SKM-1 (cell line): Measurements from ENCODE around the gene MTLN.
"Not testable (repeated sequence)": the region's sequence is repeated elsewhere in the genome, so short reads cannot be mapped to it uniquely, and the experiment has no call there.

Experiments
- DNase-seq: peaks from one replicate; lab custom pipeline; 2025; ENCODE audit not compliant: unreplicated experiment; lab: John Stamatoyannopoulos, UW

Gene MTLN

DNA sequence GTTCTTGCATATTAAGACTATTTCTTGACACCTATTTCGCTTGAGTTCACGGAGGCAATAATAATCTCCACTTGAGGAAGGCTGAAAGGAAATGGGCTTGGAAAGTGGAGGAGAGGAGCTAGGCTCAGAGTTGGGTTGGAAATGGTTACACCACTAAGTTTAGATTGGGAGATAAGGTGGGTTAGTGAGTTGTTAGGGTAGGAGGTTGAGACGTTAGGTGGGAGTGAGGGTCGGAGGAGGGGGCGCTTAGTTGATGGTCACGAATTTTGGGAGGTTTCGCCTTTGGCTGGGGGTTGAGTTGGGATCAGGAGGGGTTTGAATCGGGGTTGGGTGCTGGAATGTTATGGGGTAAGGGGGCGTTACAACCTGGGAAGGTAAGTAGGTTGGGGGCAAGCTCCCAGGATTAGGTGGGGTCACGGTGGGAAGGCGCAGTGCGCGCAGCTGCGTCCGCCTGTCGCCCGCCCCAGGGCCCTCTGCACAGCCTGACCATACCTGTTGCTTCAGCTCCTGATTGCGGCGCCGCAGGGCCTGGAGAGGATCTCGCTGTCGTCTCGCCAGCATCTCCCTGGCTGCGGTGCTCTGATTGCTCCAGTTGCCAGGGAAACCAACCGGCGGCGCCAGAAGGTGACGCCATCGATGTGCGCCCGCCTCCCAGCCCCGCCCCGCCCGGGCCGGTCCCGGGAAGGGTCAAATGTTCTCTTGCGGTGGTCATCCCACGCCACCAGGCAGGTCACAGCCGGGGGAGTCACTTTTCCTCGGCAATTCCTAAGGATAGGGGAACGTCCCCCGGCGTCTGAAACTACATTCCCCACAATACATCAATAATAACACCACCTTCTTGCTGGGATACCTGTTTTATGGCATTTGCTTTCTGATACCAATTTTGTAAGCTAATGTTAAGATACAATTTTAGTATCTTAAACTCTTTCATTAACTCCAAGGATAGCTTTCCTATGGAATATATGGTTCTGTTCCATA is 7.7 kb downstream of the MTLN start, which contains the start of gene NPHP1:
TSS of gene NPHP1 (minus strand) at position 606 of the 978 bp plus-strand sequence. CDS start at position 561, 45 bp downstream.
- DNase-seq, result peak; percentile 36

DNA sequence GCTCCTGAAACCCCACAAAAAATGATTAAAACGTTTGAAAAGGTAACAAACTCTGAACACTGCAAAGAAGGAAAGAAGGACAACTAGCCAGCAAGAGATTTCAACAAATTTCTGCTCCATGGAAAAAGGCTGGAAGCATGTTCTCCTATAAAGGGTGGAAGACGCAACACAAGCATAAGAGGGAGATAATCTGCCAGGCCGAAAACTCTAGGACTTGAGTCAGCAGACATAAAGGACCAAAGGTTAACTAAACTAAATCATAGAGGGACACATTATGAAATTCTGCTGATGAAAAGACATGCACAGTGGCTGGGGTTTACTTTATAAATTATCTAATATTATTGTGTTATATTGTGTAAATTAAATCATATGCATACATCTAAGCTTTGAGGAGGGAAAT is 14.3 kb downstream of the MTLN start:
- DNase-seq, result no peak

DNA sequence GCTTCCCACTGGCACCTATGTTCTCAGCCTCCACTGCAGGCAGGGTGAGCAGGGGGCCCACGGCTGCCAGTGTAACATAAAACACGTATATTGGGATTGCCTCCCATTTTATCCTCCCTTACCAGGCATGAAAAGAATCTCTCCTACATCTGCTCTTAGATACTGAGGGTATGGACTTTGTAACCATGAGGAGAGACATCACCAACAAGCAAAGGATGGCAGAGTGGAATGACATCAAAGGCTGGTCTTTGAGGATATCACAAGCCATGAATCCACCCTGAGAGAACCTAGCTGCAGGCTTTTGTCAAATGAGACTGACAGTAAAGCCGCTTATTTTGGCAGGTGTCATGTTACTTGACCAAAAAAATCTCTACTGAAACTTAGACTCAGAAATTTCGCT is 14.9 kb downstream of the MTLN start:
- DNase-seq, result no peak

DNA sequence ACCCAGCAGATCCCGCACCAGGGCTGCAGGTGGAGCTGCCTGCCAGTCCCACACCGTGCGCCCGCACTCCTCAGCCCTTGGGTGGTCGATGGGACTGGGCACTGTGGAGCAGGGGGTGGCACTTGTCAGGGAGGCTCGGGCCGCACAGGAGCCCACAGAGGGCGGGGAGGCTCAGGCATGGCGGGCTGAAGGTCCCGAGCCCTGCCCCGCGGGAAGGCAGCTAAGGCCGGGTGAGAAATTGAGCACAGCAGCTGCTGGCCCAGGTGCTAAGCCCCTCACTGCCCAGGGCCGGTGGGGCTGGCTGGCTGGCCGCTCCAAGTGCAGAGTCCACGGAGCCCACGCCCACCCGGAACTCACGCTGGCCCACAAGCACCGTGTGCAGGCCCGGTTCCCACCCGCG is 22.2 kb downstream of the MTLN start:
- DNase-seq, result not testable (repeated sequence)

DNA sequence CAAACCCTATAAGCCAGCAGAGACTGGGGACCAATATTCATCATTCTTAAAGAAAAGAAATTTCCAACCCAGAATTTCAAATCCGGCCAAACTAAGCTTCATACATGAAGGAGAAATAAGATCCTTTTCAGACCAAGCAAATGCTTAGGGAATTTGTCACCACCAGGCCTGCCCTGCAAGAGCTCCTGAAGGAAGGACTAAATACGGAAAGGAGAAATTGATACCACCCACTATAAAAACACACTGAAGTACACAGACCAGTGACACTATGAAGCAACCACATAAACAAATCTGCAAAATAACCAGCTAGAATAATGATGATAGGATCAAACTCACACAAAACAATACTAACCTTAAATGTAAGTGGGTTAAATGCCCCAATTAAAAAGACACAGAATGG is 29.9 kb downstream of the MTLN start:
- no peak for DNase-seq

DNA sequence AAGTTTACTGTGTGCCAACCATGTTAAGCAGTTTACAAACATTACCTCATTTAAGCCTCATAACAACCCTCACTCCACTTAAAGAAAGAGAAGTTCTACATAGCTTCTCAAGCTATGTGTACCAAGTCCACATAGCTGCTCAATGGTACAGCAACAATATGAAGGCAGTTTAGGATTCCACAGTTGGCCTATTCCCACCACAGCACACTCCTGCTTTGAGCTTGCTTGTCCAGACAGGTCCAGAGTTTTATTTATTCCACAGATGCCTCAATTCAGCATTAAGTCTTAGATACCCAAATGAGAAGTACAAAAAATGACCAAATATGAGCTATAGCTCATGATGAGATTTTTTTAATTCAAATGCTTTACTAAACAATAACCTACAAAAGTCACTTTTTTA is 32.3 kb downstream of the MTLN start:
- DNase-seq, result no peak

DNA sequence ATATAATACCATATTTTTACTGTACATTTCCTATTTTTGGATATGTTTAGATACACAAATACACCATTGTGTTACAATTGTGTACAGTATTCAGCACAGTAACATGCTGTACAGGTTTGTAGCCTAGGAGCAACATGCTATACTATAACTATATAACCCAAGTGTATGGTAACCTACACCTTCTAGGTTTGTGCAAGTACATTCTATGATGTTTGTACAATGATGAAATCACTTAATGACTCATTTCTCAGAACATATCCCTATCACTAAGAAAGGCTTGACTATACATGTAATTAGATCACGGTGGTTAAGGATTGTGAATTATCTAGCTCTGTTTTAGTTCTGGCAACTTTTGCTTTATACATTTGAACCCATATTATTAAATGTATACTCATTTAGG is 38.8 kb downstream of the MTLN start:
- no peak for DNase-seq

DNA sequence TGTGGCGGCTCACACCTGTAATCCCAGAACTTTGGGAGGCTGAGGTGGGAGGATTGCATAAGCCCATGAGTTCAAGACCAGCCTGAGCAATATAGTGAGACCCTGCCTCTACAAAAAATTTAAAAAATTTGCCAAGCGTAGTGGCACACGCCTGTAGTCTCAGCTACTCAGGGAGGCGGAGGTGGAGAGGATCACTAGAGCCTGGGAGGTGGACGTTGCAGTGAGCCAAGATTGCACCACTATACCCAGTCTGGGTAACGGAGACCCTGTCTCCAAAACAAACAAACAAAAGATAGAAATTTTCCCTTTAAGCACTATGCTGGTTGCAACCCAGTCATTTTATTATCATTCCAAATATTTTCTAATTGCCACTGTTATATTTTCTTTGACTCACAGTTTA is 39.8 kb downstream of the MTLN start:
- DNase-seq, result no peak

DNA sequence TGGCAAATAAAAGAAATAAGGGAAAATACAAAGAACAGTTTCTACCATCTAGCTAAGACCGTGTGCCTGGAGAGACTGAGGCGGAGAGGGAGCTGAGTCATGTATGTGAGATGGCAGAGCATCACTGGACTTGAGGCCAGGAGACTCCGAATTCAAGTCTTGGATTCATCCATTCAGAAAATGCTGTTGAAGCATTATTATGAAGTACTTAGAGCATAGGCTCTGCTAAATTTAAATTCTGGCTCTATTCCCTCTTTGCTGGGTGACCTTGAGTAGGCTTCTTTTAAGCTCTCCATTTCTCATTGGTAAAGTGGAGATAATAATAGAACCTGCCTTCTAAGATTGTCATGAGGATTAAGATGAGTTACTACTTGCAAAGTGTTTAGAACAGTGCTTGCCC is 42.2 kb downstream of the MTLN start:
- DNase-seq, result no peak

DNA sequence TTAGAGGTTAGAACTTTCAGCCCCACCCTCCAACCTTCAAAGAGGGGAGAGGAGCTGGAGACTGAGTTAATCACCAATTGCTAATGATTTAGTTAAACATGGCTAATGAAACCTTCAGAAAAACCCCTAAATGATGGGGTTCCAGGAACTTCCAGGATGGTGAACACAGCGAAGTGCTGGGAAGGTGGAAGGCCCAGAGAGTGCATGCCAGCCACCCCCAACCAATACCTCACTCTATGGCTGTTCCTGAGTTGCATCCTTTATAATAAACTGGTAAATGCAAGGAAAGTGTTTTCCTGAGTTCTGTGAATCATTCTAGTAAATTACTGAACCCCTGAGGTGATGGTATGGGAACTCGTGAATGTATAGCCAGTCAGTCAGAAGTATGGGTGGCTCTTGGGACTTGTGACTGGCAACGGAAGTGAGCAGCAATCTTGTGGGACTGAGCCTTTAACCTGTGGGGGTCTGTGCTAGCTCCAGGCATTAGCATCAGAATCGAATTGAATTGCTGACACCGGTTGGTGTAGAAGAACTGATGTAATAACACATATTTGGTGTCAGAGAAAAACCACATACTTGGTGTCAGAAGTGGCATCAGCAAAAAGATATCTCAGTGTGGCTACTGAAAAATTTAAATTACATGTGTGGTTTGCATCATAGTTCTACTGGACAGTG is 44.9 kb downstream of the MTLN start:
- DNase-seq, result no peak

DNA sequence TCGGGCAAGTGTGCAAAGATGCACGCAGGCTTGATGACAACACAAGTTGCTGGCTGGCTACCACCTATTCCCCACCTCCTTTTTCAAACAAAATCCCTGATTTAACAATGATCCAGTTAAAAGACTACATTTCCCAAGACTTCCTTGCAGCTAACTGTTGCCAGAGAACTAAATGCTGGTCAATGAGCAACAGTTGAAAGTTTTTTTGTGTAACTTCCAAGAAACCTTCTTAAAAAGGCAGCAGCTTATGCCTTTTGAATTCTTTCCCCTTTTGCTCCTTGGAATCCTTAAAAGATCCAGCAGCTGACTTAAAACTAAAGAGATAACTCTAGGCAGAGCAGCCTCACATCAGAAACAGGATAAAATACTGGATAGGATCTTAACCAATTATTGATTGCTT is 46.1 kb downstream of the MTLN start:
- no peak for DNase-seq
